Testis (tissue), 2 donors: ENCODE measurements around the gene DECR2.

Experiments used
- CTCF ChIP-seq, 3 experiments: fragments of 450-650 bp in 2 of 3; fragments of 200-600 bp in 1 of 3; sonication (generic) in 1 of 3; IDR thresholded peaks; one replicate each; pipeline ENCODE4 v1.5.1; 2016 to 2019; ENCODE audit warnings: antibody characterized with exemption in 3 of 3, mild to moderate bottlenecking in 2 of 3, moderate library complexity in 1 of 3
- POLR2A ChIP-seq: fragments of 450-650 bp; IDR thresholded peaks from one replicate; pipeline ENCODE4 v1.6.1; 2017; ENCODE audit warnings: antibody characterized with exemption, mild to moderate bottlenecking, moderate library complexity

GRCh38 chr16:380762-381011, 21.0 kb upstream of the DECR2 start:
- TF ChIP-seq CTCF (IDR thresholded peaks at IDR 0.05) (no peak), POLR2A (no peak)
